Skin epidermis (tissue), 12 donors: ENCODE results near the gene BCL7A.

Experiments used
- H3K27ac ChIP-seq, 21 experiments: fragments of 200-600 bp; sonication (generic) in 11 of 21; one replicate each; pipeline ENCODE4 v1.5.0; 2020; ENCODE audit warnings: mild to moderate bottlenecking in 3 of 21, inconsistent platforms in 2 of 21, moderate library complexity in 2 of 21
- H3K4me3 ChIP-seq, 7 experiments: fragments of 200-600 bp; sonication (generic) in 2 of 7; one replicate each; pipeline ENCODE4 v1.5.0; 2020; ENCODE audit warnings: inconsistent platforms in 2 of 7, mild to moderate bottlenecking in 2 of 7, moderate library complexity in 1 of 7

BCL7A gene

DNA sequence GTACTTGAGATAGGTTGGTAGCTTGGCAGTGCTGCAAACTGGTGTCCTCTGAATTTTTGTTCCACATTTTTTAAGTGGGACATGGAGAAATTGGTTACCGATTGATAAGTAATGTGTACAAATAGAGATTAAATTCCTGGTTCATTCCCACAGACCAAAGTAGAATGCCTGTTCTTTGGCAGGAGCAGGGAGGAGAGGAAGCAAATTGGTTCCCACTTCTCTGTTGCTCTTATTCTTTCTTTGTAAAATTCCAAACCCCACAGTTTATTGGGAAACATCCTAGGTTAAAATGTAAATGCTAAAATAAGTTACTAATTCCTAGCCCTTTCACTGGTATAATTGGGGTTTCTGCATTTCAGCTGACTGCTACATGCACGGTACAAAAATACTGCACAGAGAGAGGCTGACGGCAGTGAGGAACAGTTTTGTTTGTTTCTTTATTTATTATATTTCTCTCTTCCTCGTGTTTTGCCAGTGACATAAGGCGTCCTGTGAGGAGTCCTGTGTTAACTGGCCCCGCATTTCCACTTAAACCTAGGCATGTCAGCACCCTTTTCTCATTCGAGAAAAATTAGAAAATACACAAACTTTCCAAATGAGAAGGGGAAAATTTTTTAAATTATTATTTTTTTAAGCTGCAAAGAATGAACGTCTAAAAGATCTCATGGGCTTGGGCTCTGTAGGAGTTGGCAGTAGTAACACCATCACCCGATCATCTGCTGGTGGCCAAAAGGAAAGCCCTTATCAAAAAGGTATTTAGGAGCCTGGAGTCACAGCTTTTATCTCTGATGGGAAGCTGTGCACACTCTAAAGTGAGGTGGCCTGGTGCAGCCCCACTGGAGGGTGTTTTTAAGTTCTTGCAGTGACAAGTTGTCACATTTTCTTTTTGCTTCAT lies 25.4 kb upstream of the BCL7A start:
- no peak overlapping the region for H3K4me3 ChIP-seq
- no peak overlapping the region for H3K27ac ChIP-seq

GRCh38 chr12:121996945-121997612 lies 24.6 kb upstream of the BCL7A start:
- no peak overlapping the region for H3K4me3 ChIP-seq
- no peak overlapping the region for H3K27ac ChIP-seq

DNA sequence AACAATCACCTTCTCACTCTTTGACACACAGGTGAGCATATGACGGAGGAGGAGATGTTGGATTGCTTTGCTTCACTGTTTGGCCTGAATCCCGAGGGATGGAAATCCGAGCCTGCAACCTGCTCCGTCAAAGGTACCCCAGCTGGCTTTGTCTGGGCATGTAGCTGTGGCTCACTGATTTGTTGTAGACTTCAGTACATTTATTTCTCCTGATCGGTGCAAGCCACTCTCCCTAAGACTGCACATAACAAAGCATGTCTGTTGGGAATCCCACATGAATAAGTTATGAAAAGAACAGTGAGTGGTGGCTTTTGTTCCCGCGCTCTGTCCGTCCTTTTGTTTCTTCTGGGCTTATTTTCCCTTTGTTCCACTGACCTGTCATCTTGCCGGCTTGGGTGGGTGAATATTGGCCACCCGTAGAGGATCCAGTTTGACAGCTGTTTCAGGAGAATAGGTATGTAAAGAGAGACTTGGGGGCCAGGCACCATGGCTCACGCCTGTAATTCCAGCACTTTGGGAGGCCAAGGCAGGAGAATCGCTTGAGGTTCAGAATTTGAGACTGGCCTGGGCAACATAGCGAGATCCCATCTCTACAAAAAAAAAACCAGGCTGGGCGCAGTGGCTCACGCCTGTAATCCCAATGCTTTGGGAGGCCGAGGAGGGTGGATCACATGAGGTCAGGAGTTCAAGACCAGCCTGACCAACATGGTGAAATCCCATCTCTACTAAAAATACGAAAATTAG lies 20.0 kb upstream of the BCL7A start:
- Histone ChIP-seq H3K27ac (peak overlapping the region in 4 of 21 experiments; percentile 5 to 39 (median 18)), H3K4me3 (no peak overlapping the region)

DNA sequence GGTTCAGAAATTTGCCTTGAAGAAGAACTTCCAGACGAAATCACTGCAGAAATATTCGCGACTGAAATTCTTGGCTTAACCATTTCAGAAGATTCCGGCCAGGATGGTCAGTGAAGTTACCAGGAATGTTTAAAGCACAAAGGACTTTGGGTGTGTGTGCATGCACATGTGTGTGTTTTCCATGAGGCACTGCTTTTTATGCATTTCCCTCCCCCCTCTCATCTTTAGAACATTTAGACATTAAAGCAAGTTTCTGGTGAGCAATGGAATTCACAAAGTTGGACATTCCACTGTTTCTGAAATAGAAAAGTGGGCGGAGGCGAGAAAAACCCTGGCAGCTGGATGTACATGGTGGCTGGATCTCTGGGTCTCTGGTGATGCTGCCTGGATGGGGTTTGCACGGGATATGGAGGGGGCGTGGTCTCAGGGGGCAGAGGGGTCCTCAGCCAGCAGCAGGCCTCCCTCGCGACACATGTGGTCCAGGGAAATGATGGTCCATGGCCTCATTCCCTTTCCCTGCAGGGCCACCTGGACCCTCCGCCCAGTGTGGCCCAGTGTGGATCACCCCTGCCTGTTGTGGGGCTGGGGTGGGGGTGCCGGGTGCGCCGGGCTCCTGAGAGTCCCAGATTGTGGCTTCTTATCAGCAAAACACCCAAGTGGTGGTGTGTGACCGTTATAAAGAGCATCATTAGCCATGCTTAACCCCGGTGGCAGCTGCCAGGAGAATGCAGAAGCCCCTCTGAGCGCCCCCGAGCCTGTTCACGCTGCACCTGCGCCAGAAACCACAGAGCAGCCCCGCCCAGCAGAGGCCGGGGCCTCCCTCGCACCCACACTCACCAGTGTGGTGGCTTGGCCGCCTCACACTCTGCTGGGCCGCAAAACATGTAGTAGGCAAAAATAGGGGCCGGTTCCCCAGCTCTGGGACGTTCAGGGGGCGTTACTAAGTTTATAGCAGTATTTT lies 17.8 kb upstream of the BCL7A start:
- Histone ChIP-seq H3K27ac (peak overlapping the region in 14 of 21 experiments; percentile 7 to 92 (median 50)), H3K4me3 (no peak overlapping the region)

DNA sequence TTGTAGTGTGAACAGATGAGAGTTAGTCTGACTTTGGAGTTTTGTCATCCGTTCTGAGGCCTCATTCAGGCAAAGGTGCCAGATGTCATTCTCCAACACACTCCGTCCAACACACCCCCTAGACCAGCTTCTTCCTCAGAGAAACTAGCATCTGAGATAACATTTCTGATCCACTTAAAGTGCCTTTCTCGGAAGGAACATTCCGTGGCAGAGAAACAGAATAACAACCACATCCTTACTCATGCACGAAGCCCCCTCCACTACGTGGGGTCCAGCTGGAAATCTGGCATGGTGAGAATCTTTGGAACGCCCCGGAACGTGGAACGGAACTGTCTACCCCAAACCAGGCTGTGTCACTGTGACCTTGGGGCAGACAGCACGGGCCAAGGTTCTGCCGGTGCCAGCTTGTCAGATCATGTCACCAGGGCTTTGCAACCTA lies 17.0 kb upstream of the BCL7A start:
- peak overlapping the region in 11 of 21 experiments; percentile 12 to 92 (median 63) for H3K27ac ChIP-seq

GRCh38 chr12:122005252-122005776 lies 16.4 kb upstream of the BCL7A start:
- Histone ChIP-seq H3K27ac (peak overlapping the region in 4 of 21 experiments; percentile 17 to 92 (median 70)), H3K4me3 (no peak overlapping the region)

More for the DNA sequence above, 17.0 kb upstream of the BCL7A start:
- H3K4me3 ChIP-seq, result no peak overlapping the region

- H3K4me3 ChIP-seq, result no peak overlapping the region
- peak overlapping the region in 1 of 21 experiments; percentile 24 for H3K27ac ChIP-seq
Observed at GRCh38 chr12:122006186-122006926, 15.3 kb upstream of the BCL7A start.

DNA sequence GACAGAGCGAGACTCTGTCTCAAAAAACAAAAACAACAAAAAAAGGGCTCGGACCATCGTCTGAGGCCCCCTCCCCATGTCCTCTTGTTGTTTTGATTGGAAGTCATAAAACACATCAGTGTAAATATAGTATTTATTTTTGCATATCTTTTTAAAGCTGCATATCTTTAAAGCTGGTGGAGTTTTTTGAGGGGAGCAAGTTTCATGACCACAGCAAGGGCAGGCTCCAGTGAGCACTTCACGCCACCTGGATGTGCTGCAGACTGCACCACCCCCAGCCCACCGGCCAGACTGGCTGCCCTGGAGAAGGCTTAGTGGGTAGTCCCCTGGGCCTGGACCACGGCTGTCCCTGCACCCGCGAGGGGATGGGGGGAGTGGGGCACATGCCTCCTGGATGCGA lies 11.9 kb upstream of the BCL7A start:
- no peak overlapping the region for H3K27ac ChIP-seq
- no peak overlapping the region for H3K4me3 ChIP-seq

- Histone ChIP-seq H3K4me3 (no peak overlapping the region), H3K27ac (no peak overlapping the region)
Observed at GRCh38 chr12:122012184-122012583, 9.5 kb upstream of the BCL7A start.

DNA sequence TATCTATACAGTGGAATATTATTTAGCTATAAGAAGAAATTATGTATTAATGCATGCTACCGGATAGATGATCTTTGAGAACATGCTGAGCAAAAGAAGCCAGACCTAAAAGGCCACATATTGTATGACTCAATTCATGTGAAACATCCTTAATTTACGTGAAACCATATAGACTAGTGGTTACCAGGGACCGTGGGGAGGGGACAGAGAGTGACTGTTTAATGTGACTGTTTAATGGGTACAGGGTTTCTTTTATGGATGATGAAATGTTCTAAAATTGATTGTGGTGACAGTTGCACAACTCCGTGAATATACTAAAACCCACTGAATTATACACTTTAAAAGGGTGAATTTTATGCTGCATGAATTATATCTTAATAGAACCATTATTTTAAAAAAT lies 8.5 kb upstream of the BCL7A start:
- no peak overlapping the region for H3K27ac ChIP-seq

DNA sequence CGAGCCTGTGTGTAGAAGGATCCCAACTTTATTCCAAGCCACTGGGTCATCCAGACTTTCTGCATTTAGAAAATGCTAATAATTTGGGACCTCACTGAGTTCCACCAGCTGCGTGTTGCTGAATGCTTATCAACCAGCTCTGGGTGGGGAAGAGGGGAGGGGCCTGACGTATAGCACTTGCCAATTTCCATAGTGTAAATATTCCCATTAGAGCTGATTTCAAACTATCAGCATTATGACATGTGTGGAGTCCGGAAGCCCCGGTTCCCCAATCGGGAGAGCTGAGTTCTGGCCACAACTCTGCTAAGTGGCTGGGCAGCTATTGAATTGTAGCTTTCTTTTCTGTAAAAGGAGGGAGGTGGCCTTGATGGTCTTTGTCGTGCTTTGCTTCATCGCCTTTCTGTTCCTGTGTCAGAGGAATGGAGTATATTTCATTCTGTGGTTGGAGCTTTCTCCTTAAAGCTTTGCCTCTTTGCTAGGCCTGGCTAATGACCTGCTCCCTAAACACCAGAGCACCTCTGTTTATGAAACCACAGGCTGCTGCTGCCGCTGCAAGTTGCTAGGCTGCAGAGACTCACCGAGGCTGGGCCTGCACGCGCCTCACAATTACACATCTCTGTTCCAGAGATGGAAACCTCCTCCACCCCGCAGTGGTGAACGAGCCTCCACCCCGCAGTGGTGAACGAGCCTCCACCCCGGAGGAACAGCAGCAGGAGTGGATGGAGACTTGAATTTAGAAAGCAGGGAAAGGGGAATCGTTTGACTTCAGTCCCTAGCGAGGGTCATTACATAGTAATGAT lies 7.7 kb upstream of the BCL7A start:
- H3K27ac ChIP-seq, result no peak overlapping the region
- no peak overlapping the region for H3K4me3 ChIP-seq

More for the DNA sequence above, 8.5 kb upstream of the BCL7A start:
- no peak overlapping the region for H3K4me3 ChIP-seq

DNA sequence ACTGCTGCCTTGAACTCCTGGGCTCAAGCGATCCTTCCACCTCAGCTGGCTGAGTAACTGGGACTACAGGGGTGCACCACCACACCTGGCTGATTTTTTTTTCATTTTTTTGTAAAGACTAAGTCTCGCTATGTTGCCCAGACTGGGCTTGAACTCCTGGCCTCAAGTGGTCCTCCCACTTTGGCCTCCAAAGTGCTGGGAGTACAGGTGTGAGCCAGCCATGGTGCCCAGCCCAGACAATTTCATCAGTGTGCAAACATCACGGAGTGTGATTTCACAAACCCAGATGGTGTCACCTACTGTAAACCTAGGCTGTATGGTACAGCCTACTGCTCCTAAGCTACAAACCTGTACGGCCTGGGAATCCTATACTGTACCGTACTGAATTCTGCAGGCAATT lies 6.9 kb upstream of the BCL7A start:
- Histone ChIP-seq H3K4me3 (no peak overlapping the region), H3K27ac (no peak overlapping the region)

DNA sequence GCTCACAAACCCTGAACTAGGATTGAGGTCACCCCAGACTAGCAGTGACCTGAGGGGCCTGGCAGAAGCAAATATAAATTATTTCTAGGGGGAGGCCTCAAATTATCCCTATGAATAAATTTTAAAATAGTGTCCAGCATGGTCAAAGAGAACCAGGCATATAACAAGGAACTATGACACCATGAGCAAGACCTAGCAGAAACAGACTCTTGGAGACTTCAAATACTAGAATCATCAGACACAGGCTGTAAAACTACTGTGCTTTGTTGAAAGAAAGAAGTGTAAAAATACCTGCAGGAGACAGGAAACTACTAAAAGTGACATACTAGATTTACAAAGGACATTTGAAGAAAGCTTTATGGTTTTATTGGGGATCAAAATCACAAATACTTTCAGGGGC lies 3.2 kb upstream of the BCL7A start:
- Histone ChIP-seq H3K27ac (no peak overlapping the region), H3K4me3 (no peak overlapping the region)

- Histone ChIP-seq H3K4me3 (no peak overlapping the region), H3K27ac (no peak overlapping the region)
Observed at GRCh38 chr12:122018937-122019336, 2.7 kb upstream of the BCL7A start.

GRCh38 chr12:122020795-122021192 lies 890 bp upstream of the BCL7A start:
- Histone ChIP-seq H3K4me3 (peak overlapping the region in 5 of 7 experiments; percentile 50 to 78 (median 58)), H3K27ac (peak overlapping the region in 3 of 21 experiments; percentile 39 to 79 (median 52))

- Histone ChIP-seq H3K27ac (peak overlapping the region in 13 of 21 experiments; percentile 17 to 87 (median 52)), H3K4me3 (peak overlapping the region; percentile 48 to 78 (median 57))
Observed at GRCh38 chr12:122021193-122021821, 377 bp upstream of the BCL7A start.
